Panc1 (cell line): ENCODE data around the gene CD46. TPM values are rescaled to one million over a fixed set of nuclear protein-coding genes. Genes with fewer than 3 reads are reported as not detected.

Experiments
- ATAC-seq: fragments of 200-7000 bp; cut with Tn5 transposase; 2 replicates; pipeline ENCODE4 v1.9.1; 2020; ENCODE audit warnings: mild to moderate bottlenecking, moderate library complexity
- BruUV-seq: library from RNA; stranded (reverse); fragments of 400-500 nt; replicated peaks from 2 replicates; lab custom pipeline; 2021; lab: Mats Ljungman, UMichigan
- CTCF ChIA-PET: fragments of 300-600 bp; sonication (Branson Sonifier 250); formaldehyde crosslinking; loops from one replicate; lab custom pipeline; 2022; ENCODE audit warnings: antibody characterized with exemption; lab: Charles Lee
- POLR2A ChIA-PET: fragments of 300-600 bp; sonication (Branson Sonifier 250); formaldehyde crosslinking; loops from one replicate; lab custom pipeline; 2022; ENCODE audit warnings: antibody characterized with exemption; lab: Charles Lee
- DNase-seq: peaks from one replicate; pipeline ENCODE4 v3.0.0-alpha.2; 2010; ENCODE audit warnings: low read depth, low spot score
- H3K27ac ChIP-seq: 2 replicates; pipeline ENCODE4 v1.5.1; 2011; ENCODE audit warnings: mild to moderate bottlenecking, low read length, inconsistent platforms
- H3K27me3 ChIP-seq: fragments of 200-500 bp; sonication (Bioruptor generic); 2 replicates; pipeline ENCODE4 v1.6.0; 2014; ENCODE audit warnings: low read length, inconsistent platforms; ENCODE audit not compliant: control insufficient read depth, insufficient read depth
- H3K36me3 ChIP-seq: fragments of 200-500 bp; sonication (Bioruptor generic); 2 replicates; pipeline ENCODE4 v1.5.1; 2014; ENCODE audit warnings: inconsistent platforms, mild to moderate bottlenecking, low read length, moderate library complexity; ENCODE audit not compliant: control insufficient read depth, insufficient read depth
- H3K4me1 ChIP-seq: 2 replicates; pipeline ENCODE4 v1.5.1; 2011; ENCODE audit warnings: inconsistent platforms, mild to moderate bottlenecking, low read length, moderate library complexity; ENCODE audit not compliant: control insufficient read depth, insufficient read depth
- H3K4me3 ChIP-seq, 2 experiments: 2 replicates each; pipeline ENCODE4 v1.5.1; 2011 to 2012; ENCODE audit warnings: low read depth in 2 of 2, low read length in 2 of 2, mild to moderate bottlenecking in 2 of 2, inconsistent platforms in 1 of 2, moderate library complexity in 1 of 2
- H3K9me3 ChIP-seq: fragments of 200-500 bp; sonication (Bioruptor generic); 2 replicates; pipeline ENCODE4 v1.5.1; 2014; ENCODE audit warnings: low read depth, mild to moderate bottlenecking, inconsistent platforms, low read length, moderate library complexity; ENCODE audit not compliant: control insufficient read depth, insufficient read depth
- POLR2AphosphoS5 ChIP-seq: IDR thresholded peaks from 2 replicates; pipeline ENCODE4 v1.6.1; 2012; ENCODE audit warnings: mild to moderate bottlenecking, low read depth, low read length, moderate library complexity
- SIN3A ChIP-seq: IDR thresholded peaks from 2 replicates; pipeline ENCODE4 v1.6.1; 2012; ENCODE audit warnings: low read depth, mild to moderate bottlenecking, low read length, moderate library complexity, borderline replicate concordance; ENCODE audit not compliant: insufficient read depth
- TCF7L2 ChIP-seq: IDR thresholded peaks from 2 replicates; pipeline ENCODE4 v1.6.1; 2011; ENCODE audit warnings: mild to moderate bottlenecking, low read depth, low read length, inconsistent platforms
- in situ Hi-C: cut with HindIII; loops from 2 replicates; pipeline ENCODE4 v1.10.0; 2016; ENCODE audit warnings: low sequenced_read_pairs, low pct_unique_long_range_greater_than_20kb
- intact Hi-C: fragments of 100-400 bp; cut with micrococcal nuclease; formaldehyde crosslinking; loops from one replicate; pipeline ENCODE4 v1.10.0; 2022; ENCODE audit not compliant: unreplicated experiment
- total RNA-seq: library from RNA; stranded (reverse); gene quantifications from one replicate; pipeline ENCODE4 v1.2.1, GENCODE V29; 2021; ENCODE audit not compliant: unreplicated experiment
- TF ChIP-seq, protein P1 (sequence below): fragments of 450-650 bp; IDR thresholded peaks from 2 replicates; pipeline ENCODE4 v1.5.1; 2017; ENCODE audit warnings: mild to moderate bottlenecking
- TF ChIP-seq, protein P2 (sequence below), 2 experiments: IDR thresholded peaks; 2 replicates each; pipeline ENCODE4 v1.6.1; 2011 to 2012; ENCODE audit warnings: low read depth in 2 of 2, control low read depth in 1 of 2, low read length in 1 of 2, mild to moderate bottlenecking in 1 of 2, moderate library complexity in 1 of 2; ENCODE audit not compliant: insufficient read depth in 1 of 2

The CD46 gene
- total RNA-seq, 1 experiment from 2014 or later: 128 TPM

DNA sequence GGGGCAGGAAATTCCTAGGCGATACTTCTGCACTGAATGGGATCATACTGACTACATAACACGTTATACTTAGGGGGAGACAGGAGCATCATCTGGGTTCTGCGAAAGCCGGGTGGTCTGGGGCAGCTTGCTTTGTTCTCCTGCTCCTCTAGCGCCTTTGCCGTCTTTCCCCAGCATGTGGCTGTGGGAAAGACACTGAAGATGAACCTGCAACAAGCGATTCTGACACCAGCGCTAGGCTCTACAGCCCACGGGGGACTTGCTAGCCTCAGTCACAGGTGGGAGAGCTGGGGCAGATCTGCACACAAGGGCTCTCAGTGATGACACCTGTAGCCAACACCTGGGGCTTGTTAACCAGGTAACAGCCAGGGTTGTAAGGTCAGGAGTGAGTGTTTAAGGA is 51.8 kb downstream of the CD46 start:
- DNase-seq (no peak), ATAC-seq (no peak)
- Histone ChIP-seq H3K27ac (no peak overlapping the region), H3K4me1 (no peaks in the 10 kb centered on the region), H3K27me3 (no peaks in the 10 kb centered on the region), H3K36me3 (no peaks in the 10 kb centered on the region), H3K4me3 (no peak overlapping the region), H3K9me3 (no peaks in the 10 kb centered on the region)
- in situ Hi-C loops: no loop called here
- ChIA-PET POLR2A (no interaction called here), CTCF (interaction anchor here (0.5 kb wide), 1 partner anchor 139 kb away, joined by 9 read pairs; no protein-coding TSS in a partner anchor)
- TF ChIP-seq POLR2AphosphoS5: no peak
- TF ChIP-seq, protein P1, sequence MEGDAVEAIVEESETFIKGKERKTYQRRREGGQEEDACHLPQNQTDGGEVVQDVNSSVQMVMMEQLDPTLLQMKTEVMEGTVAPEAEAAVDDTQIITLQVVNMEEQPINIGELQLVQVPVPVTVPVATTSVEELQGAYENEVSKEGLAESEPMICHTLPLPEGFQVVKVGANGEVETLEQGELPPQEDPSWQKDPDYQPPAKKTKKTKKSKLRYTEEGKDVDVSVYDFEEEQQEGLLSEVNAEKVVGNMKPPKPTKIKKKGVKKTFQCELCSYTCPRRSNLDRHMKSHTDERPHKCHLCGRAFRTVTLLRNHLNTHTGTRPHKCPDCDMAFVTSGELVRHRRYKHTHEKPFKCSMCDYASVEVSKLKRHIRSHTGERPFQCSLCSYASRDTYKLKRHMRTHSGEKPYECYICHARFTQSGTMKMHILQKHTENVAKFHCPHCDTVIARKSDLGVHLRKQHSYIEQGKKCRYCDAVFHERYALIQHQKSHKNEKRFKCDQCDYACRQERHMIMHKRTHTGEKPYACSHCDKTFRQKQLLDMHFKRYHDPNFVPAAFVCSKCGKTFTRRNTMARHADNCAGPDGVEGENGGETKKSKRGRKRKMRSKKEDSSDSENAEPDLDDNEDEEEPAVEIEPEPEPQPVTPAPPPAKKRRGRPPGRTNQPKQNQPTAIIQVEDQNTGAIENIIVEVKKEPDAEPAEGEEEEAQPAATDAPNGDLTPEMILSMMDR: no peak
- no peak for TF ChIP-seq SIN3A
- TF ChIP-seq, protein P2, sequence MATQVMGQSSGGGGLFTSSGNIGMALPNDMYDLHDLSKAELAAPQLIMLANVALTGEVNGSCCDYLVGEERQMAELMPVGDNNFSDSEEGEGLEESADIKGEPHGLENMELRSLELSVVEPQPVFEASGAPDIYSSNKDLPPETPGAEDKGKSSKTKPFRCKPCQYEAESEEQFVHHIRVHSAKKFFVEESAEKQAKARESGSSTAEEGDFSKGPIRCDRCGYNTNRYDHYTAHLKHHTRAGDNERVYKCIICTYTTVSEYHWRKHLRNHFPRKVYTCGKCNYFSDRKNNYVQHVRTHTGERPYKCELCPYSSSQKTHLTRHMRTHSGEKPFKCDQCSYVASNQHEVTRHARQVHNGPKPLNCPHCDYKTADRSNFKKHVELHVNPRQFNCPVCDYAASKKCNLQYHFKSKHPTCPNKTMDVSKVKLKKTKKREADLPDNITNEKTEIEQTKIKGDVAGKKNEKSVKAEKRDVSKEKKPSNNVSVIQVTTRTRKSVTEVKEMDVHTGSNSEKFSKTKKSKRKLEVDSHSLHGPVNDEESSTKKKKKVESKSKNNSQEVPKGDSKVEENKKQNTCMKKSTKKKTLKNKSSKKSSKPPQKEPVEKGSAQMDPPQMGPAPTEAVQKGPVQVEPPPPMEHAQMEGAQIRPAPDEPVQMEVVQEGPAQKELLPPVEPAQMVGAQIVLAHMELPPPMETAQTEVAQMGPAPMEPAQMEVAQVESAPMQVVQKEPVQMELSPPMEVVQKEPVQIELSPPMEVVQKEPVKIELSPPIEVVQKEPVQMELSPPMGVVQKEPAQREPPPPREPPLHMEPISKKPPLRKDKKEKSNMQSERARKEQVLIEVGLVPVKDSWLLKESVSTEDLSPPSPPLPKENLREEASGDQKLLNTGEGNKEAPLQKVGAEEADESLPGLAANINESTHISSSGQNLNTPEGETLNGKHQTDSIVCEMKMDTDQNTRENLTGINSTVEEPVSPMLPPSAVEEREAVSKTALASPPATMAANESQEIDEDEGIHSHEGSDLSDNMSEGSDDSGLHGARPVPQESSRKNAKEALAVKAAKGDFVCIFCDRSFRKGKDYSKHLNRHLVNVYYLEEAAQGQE (IDR thresholded peaks at IDR 0.05; ENCODE audit: insufficient read depth in 1 of 2, low read depth in 2 of 2, low read length in 1 of 2): no peak
- TF ChIP-seq TCF7L2: no peak
- intact Hi-C loops: no loop called here
- BruUV-seq: no TSS peak

DNA sequence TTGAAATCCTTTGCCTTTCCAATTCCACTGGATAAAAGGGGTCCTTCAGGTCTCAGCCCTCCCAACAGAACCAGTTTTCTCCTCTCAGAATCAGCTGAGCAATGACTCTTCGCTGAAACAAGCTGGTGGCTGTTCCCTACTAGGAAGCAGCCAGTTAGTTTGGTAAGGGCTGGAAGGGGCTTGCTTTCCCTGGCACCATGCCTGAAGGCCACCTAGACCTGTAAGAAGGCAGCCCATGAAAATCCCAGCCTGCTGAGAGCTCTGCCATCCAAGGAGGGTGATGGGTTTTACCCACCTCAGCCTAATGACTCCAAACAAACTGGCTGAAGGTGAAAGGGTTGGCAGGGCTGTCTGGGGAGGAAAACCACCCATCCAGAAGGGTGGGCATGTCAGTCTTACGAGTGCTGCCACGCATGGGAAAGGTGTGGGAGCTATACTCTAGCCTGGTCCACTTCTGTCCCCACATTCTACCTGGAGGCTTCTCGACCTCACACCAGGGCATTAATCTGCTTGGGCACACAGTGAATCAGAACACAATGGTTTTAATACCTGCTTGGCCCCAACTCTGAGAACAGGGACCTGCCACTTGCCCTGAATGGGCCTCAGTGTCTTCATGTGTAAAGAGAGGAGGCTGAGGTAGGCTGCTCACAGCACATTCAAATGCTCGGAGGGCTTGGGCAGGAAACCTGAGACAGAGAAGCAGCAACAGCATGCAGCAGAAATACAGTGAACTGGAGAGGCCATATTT is 53.0 kb downstream of the CD46 start:
- TF ChIP-seq POLR2AphosphoS5 (no peak), TCF7L2 (no peak), SIN3A (no peak)
- TF ChIP-seq, protein P1: no peak
- TF ChIP-seq, protein P2 (IDR thresholded peaks at IDR 0.05; ENCODE audit: insufficient read depth in 1 of 2, low read depth in 2 of 2, low read length in 1 of 2): no peak
- in situ Hi-C loops (no loop called here), intact Hi-C loops (no loop called here)
- BruUV-seq: no TSS peak
- H3K4me3 ChIP-seq: no peak overlapping the region
- CTCF ChIA-PET: no interaction called here
- no peaks in the 10 kb centered on the region for H3K4me1 ChIP-seq
- ATAC-seq (no peak), DNase-seq (no peak)
- POLR2A ChIA-PET: no interaction called here
- H3K9me3 ChIP-seq: no peaks in the 10 kb centered on the region
- no peak overlapping the region for H3K27ac ChIP-seq
- H3K27me3 ChIP-seq: no peaks in the 10 kb centered on the region
- H3K36me3 ChIP-seq: no peaks in the 10 kb centered on the region
